Measurements from ENCODE around the gene SSR3. TPM values are rescaled to one million over a fixed set of nuclear protein-coding genes. Genes with fewer than 3 reads are reported as not detected.

Gene SSR3
- total and polyA plus RNA-seq, 9 of the 15 experiments (the other 6 are each of a cell fraction or from before 2014, with no cell fraction given): 104 to 464 (median 307) TPM

DNA sequence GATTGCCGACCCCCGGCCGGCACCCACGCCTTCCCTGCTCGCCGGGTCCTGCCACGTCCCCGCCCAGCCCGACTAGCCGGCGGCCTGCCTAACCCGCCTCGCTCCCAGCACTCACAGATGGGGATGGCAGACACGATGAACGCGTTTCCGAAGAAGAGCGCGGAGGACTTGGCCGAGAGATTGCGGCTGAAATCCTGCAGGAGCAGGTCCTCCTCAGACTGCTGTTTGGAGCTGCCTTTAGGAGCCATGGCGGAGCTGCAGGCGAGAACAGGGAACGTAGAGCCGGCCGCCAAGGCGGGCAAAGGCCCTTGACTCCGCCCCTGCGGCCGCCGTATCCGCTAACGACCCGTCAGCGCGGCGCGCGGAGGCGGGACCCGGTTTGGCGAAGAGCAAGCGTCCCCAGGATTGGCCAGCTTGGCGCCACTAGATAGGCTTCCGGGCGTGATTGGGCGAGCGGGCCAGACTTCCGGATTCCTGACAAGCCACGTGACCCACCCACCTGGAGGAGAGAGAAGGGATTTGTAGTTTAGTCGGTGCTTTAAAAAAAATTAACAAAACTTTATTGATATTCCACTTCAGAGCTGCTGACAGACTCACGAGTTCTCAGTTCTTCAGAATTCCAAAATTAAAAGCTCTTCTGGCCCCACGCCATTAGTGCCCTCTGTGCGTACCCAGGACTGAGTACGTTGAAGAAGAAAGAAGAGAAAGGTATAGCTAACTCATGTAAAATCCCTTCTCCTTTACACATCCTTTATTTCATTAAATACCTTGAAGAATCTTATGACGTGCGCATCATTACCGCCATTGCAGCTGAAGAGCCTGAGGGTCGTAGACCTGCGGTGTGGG lies at the start of gene SSR3 (continued):
- TF ChIP-seq, protein P1, sequence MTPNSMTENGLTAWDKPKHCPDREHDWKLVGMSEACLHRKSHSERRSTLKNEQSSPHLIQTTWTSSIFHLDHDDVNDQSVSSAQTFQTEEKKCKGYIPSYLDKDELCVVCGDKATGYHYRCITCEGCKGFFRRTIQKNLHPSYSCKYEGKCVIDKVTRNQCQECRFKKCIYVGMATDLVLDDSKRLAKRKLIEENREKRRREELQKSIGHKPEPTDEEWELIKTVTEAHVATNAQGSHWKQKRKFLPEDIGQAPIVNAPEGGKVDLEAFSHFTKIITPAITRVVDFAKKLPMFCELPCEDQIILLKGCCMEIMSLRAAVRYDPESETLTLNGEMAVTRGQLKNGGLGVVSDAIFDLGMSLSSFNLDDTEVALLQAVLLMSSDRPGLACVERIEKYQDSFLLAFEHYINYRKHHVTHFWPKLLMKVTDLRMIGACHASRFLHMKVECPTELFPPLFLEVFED (CRISPR knock-in tag; conservative IDR thresholded peaks at IDR 0.05): no peak
- TF ChIP-seq ZBTB7A (IDR thresholded peaks at IDR 0.05; ENCODE audit: borderline replicate concordance, control insufficient read depth, low read depth, low read length) (peak; percentile 53; the same call in 1 of the 2 replicates), SP1 (CRISPR knock-in tag; IDR thresholded peaks at IDR 0.05) (peak; percentile 87), PHF20 (IDR thresholded peaks at IDR 0.05; ENCODE audit: partially characterized antibody) (peak; percentile 44), POLR2A (conservative IDR thresholded peaks at IDR 0.05) (peak; percentile 96), ILK (tag; IDR thresholded peaks at IDR 0.05; ENCODE audit: borderline replicate concordance, low read depth) (no peak)
- TF ChIP-seq, protein P2, sequence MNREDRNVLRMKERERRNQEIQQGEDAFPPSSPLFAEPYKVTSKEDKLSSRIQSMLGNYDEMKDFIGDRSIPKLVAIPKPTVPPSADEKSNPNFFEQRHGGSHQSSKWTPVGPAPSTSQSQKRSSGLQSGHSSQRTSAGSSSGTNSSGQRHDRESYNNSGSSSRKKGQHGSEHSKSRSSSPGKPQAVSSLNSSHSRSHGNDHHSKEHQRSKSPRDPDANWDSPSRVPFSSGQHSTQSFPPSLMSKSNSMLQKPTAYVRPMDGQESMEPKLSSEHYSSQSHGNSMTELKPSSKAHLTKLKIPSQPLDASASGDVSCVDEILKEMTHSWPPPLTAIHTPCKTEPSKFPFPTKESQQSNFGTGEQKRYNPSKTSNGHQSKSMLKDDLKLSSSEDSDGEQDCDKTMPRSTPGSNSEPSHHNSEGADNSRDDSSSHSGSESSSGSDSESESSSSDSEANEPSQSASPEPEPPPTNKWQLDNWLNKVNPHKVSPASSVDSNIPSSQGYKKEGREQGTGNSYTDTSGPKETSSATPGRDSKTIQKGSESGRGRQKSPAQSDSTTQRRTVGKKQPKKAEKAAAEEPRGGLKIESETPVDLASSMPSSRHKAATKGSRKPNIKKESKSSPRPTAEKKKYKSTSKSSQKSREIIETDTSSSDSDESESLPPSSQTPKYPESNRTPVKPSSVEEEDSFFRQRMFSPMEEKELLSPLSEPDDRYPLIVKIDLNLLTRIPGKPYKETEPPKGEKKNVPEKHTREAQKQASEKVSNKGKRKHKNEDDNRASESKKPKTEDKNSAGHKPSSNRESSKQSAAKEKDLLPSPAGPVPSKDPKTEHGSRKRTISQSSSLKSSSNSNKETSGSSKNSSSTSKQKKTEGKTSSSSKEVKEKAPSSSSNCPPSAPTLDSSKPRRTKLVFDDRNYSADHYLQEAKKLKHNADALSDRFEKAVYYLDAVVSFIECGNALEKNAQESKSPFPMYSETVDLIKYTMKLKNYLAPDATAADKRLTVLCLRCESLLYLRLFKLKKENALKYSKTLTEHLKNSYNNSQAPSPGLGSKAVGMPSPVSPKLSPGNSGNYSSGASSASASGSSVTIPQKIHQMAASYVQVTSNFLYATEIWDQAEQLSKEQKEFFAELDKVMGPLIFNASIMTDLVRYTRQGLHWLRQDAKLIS (CRISPR knock-in tag; IDR thresholded peaks at IDR 0.05): no peak
- TF ChIP-seq, protein P3, sequence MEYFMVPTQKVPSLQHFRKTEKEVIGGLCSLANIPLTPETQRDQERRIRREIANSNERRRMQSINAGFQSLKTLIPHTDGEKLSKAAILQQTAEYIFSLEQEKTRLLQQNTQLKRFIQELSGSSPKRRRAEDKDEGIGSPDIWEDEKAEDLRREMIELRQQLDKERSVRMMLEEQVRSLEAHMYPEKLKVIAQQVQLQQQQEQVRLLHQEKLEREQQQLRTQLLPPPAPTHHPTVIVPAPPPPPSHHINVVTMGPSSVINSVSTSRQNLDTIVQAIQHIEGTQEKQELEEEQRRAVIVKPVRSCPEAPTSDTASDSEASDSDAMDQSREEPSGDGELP (CRISPR knock-in tag; IDR thresholded peaks at IDR 0.05; ENCODE audit: borderline replicate concordance): peak; percentile 93
